Neuronal stem cell (in vitro differentiated cells): Measurements from ENCODE around the gene CNTN5.

Experiments used
- DNase-seq: peaks from one replicate; pipeline ENCODE4 v3.0.0-alpha.2; 2013; ENCODE audit warnings: low spot score
- H2AFZ ChIP-seq: one replicate; pipeline ENCODE4 v1.6.1; 2013; ENCODE audit warnings: mild to moderate bottlenecking, low read length, inconsistent platforms
- H2AK5ac ChIP-seq: 2 replicates; pipeline ENCODE4 v1.6.1; 2013; ENCODE audit warnings: low read depth, mild to moderate bottlenecking, inconsistent platforms, low read length, moderate library complexity, mixed read lengths
- H2BK120ac ChIP-seq: 2 replicates; pipeline ENCODE4 v1.6.1; 2013; ENCODE audit warnings: low read depth, mild to moderate bottlenecking, inconsistent platforms, low read length, moderate library complexity, mixed read lengths
- H2BK12ac ChIP-seq: one replicate; pipeline ENCODE4 v1.6.1; 2013; ENCODE audit warnings: low read length, inconsistent platforms
- H2BK15ac ChIP-seq: 2 replicates; pipeline ENCODE4 v1.6.1; 2013; ENCODE audit warnings: mild to moderate bottlenecking, low read length, inconsistent platforms, mixed read lengths
- H2BK5ac ChIP-seq: one replicate; pipeline ENCODE4 v1.6.1; 2013; ENCODE audit warnings: inconsistent platforms, mild to moderate bottlenecking, low read length, moderate library complexity
- H3K14ac ChIP-seq: one replicate; pipeline ENCODE4 v1.6.1; 2013; ENCODE audit warnings: low read length, inconsistent platforms
- H3K18ac ChIP-seq: 2 replicates; pipeline ENCODE4 v1.6.1; 2013; ENCODE audit warnings: low read length, inconsistent platforms
- H3K23ac ChIP-seq: 2 replicates; pipeline ENCODE4 v1.6.1; 2013; ENCODE audit warnings: low read depth, mild to moderate bottlenecking, mixed read lengths, low read length, inconsistent platforms; ENCODE audit not compliant: poor library complexity
- H3K27ac ChIP-seq: replicated peaks from 3 replicates; pipeline ENCODE4 v1.5.1; 2013; ENCODE audit warnings: low read length, inconsistent platforms
- H3K27me3 ChIP-seq, 3 experiments: 2 replicates each; pipeline ENCODE4 v1.6.1; 2013; ENCODE audit warnings: low read length in 3 of 3, mild to moderate bottlenecking in 2 of 3, inconsistent platforms in 1 of 3, low read depth in 1 of 3, mixed read lengths in 1 of 3, moderate library complexity in 1 of 3; ENCODE audit not compliant: control insufficient read depth in 3 of 3, insufficient read depth in 3 of 3
- H3K36me3 ChIP-seq, 2 donors: replicated peaks in 1 of 2; 2 replicates each; pipeline ENCODE4 v1.6.1; 2013; ENCODE audit warnings: low read length in 2 of 2; ENCODE audit not compliant: control insufficient read depth in 2 of 2, insufficient read depth in 2 of 2
- H3K4ac ChIP-seq: 2 replicates; pipeline ENCODE4 v1.6.1; 2013; ENCODE audit warnings: inconsistent platforms, mild to moderate bottlenecking, low read length, moderate library complexity
- H3K4me1 ChIP-seq, 2 donors: 1 replicate in 1 of 2; 2 replicates in 1 of 2; pipeline ENCODE4 v1.6.1; 2013; ENCODE audit warnings: low read length in 2 of 2, low read depth in 1 of 2; ENCODE audit not compliant: control insufficient read depth in 2 of 2, insufficient read depth in 1 of 2
- H3K4me2 ChIP-seq: one replicate; pipeline ENCODE4 v1.6.1; 2013; ENCODE audit warnings: mild to moderate bottlenecking, low read length, inconsistent platforms; ENCODE audit not compliant: insufficient read depth, poor library complexity, severe bottlenecking
- H3K4me3 ChIP-seq, 2 donors: 2 replicates each; pipeline ENCODE4 v1.5.1; 2013; ENCODE audit warnings: low read length in 2 of 2, mild to moderate bottlenecking in 2 of 2, inconsistent platforms in 1 of 2, moderate library complexity in 1 of 2
- H3K79me1 ChIP-seq: one replicate; pipeline ENCODE4 v1.6.1; 2013; ENCODE audit warnings: low read depth, mild to moderate bottlenecking, inconsistent platforms, low read length, moderate library complexity
- H3K9ac ChIP-seq: one replicate; pipeline ENCODE4 v1.6.1; 2013; ENCODE audit warnings: mild to moderate bottlenecking, low read depth, low read length, inconsistent platforms; ENCODE audit not compliant: poor library complexity
- H3K9me3 ChIP-seq, 2 donors: replicated peaks in 1 of 2; 2 replicates each; pipeline versions ENCODE3 to v1.6.1; 2013; ENCODE audit warnings: low read length in 2 of 2, mild to moderate bottlenecking in 2 of 2, inconsistent platforms in 1 of 2, low read depth in 1 of 2, mixed read lengths in 1 of 2, moderate library complexity in 1 of 2; ENCODE audit not compliant: control insufficient read depth in 2 of 2, insufficient read depth in 1 of 2
- H4K8ac ChIP-seq: one replicate; pipeline ENCODE4 v1.6.1; 2013; ENCODE audit warnings: low read depth, mild to moderate bottlenecking, inconsistent platforms, low read length, moderate library complexity
- H4K91ac ChIP-seq: one replicate; pipeline ENCODE4 v1.6.1; 2013; ENCODE audit warnings: low read length, low read depth, mild to moderate bottlenecking, inconsistent platforms; ENCODE audit not compliant: poor library complexity
- WGBS, 2 donors: extraction: QIAGEN DNeasy Blood & Tissue Kit; methylation state at CpG; one replicate each; pipeline ENCODE4 v1.1.7; 2013; ENCODE audit warnings: missing lambda C conversion rate in 2 of 2, mixed read lengths in 1 of 2; ENCODE audit not compliant: insufficient read length in 2 of 2, insufficient replicate concordance in 1 of 2; ENCODE audit errors: extremely low coverage in 2 of 2; 5-methylcytosine and 5-hydroxymethylcytosine counted together

CNTN5 gene

DNA sequence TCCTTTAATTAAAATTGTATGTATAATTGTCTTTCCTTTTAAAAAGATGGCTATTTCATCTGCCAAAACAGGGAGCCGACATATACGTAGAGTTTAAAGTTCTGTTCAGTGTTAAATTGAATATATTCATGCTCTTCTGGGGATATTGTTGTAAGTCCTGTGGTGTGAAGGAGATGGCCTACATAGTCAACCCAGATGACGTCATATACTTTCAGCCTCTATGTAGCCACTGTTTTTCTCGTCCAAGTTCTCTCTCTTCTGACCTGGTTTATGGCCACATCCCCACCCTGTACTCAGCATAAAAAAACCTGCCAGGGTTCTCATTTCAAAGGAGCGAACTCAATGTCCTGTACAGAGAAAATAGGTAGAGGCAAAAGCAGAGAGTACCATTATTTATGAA is 1156.9 kb downstream of the CNTN5 start:
- no peaks in the 10 kb centered on the region for H3K79me1 ChIP-seq
- H3K9ac ChIP-seq: no peak overlapping the region
- H3K9me3 ChIP-seq: no peaks in the 10 kb centered on the region
- H4K91ac ChIP-seq: no peak overlapping the region
- no peak overlapping the region for H4K8ac ChIP-seq
- no peak overlapping the region for H3K4me3 ChIP-seq
- no peak overlapping the region for H3K18ac ChIP-seq
- no peak overlapping the region for H2BK120ac ChIP-seq
- H3K4me1 ChIP-seq: no peaks in the 10 kb centered on the region
- no peak overlapping the region for H2BK5ac ChIP-seq
- WGBS, 2 donors: no CpG with 5 or more reads among the region's 5 CpGs
- H3K4ac ChIP-seq: no peak overlapping the region
- DNase-seq: no peak
- no peak overlapping the region for H2AK5ac ChIP-seq
- no peak overlapping the region for H3K23ac ChIP-seq
- no peaks in the 10 kb centered on the region for H3K36me3 ChIP-seq
- H3K14ac ChIP-seq: no peak overlapping the region
- H3K27me3 ChIP-seq: no peaks in the 10 kb centered on the region
- H2BK15ac ChIP-seq: no peak overlapping the region
- H3K4me2 ChIP-seq: no peak overlapping the region
- H2AFZ ChIP-seq: no peak overlapping the region
- H3K27ac ChIP-seq: no peak overlapping the region
- H2BK12ac ChIP-seq: no peak overlapping the region

- Histone ChIP-seq H2BK5ac (no peak overlapping the region), H3K27ac (no peak overlapping the region), H4K91ac (no peak overlapping the region), H3K23ac (no peak overlapping the region), H3K9ac (no peak overlapping the region), H3K14ac (no peak overlapping the region), H3K27me3 (no peaks in the 10 kb centered on the region), H3K4ac (no peak overlapping the region), H2AK5ac (no peak overlapping the region), H4K8ac (no peak overlapping the region), H3K4me3 (no peak overlapping the region), H3K9me3 (no peaks in the 10 kb centered on the region), H2BK120ac (no peak overlapping the region), H2AFZ (no peak overlapping the region), H2BK15ac (no peak overlapping the region), H3K79me1 (no peaks in the 10 kb centered on the region), H3K4me1 (no peaks in the 10 kb centered on the region), H2BK12ac (no peak overlapping the region), H3K4me2 (no peak overlapping the region), H3K36me3 (no peaks in the 10 kb centered on the region), H3K18ac (no peak overlapping the region)
- DNase-seq: no peak
Measured at GRCh38 chr11:100182350-100182749, 1161.6 kb downstream of the CNTN5 start.

DNA sequence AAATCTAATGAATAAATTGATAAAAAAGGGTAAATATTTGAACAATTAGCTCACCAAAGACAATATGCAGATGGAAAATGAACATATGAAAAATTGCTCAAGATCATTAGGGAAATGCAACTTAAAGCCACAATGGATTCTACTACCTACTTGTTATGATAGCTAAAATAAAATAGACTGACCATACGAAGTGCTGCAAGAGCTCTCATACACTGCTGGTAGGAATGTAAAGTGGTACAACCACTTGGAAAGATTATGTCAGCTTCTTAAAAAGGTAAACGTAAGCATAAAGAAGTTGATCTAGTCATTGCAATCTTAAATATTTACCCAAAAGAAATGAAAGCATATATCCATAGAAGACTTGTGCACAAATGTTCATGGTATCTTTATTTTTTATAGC is 1162.2 kb downstream of the CNTN5 start:
- Histone ChIP-seq H3K9me3 (no peaks in the 10 kb centered on the region), H2AFZ (no peak overlapping the region), H2AK5ac (no peak overlapping the region), H2BK15ac (no peak overlapping the region), H2BK120ac (no peak overlapping the region), H3K4ac (no peak overlapping the region), H3K79me1 (no peaks in the 10 kb centered on the region), H4K91ac (no peak overlapping the region), H3K9ac (no peak overlapping the region), H3K4me3 (no peak overlapping the region), H3K27ac (no peak overlapping the region), H3K36me3 (no peaks in the 10 kb centered on the region), H3K4me1 (no peaks in the 10 kb centered on the region), H3K18ac (no peak overlapping the region), H2BK5ac (no peak overlapping the region), H2BK12ac (no peak overlapping the region), H3K27me3 (no peaks in the 10 kb centered on the region), H4K8ac (no peak overlapping the region), H3K23ac (no peak overlapping the region), H3K14ac (no peak overlapping the region), H3K4me2 (no peak overlapping the region)
- DNase-seq: no peak
- no CpG with 5 or more reads among the region's 2 CpGs for WGBS, 2 donors

DNA sequence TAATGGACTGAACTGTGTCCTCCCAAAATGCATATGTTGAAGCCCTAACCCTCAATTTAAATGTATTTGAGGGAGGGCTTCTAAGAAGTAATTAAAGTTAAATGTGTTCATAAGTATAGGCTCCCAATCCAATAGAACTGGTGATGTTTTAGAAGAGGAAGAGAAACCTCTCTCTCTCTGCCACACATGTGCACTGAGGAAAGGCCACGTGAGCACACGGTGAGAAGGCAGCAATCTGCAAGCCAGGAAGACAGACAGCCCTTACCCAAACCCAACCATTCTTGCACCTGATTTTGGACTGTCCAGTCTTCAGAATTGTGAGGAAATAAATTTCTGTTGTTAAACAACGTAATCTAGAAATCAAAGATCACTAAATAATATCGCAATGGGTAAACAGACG is 1164.8 kb downstream of the CNTN5 start:
- no peaks in the 10 kb centered on the region for H3K9me3 ChIP-seq
- WGBS, 2 donors: no CpG with 5 or more reads among the region's 5 CpGs
- H3K4ac ChIP-seq: no peak overlapping the region
- no peak overlapping the region for H2AFZ ChIP-seq
- no peak overlapping the region for H2BK120ac ChIP-seq
- H3K9ac ChIP-seq: no peak overlapping the region
- no peak overlapping the region for H3K23ac ChIP-seq
- H3K27ac ChIP-seq: no peak overlapping the region
- H3K4me3 ChIP-seq: no peak overlapping the region
- H4K8ac ChIP-seq: no peak overlapping the region
- H3K27me3 ChIP-seq: no peaks in the 10 kb centered on the region
- H4K91ac ChIP-seq: no peak overlapping the region
- H2BK12ac ChIP-seq: no peak overlapping the region
- no peak overlapping the region for H3K18ac ChIP-seq
- H2BK15ac ChIP-seq: no peak overlapping the region
- H3K4me1 ChIP-seq: no peaks in the 10 kb centered on the region
- H3K36me3 ChIP-seq: no peaks in the 10 kb centered on the region
- no peak overlapping the region for H2AK5ac ChIP-seq
- no peak for DNase-seq
- no peak overlapping the region for H3K4me2 ChIP-seq
- no peak overlapping the region for H3K14ac ChIP-seq
- H2BK5ac ChIP-seq: no peak overlapping the region
- no peaks in the 10 kb centered on the region for H3K79me1 ChIP-seq
